HG03139 (cell line): ENCODE measurements around the gene GLDN.

Experiments
- ATAC-seq: cut with Tn5 transposase; IDR thresholded peaks from one replicate; pipeline ENCODE4 v1.9.1; 2021; ENCODE audit not compliant: unreplicated experiment

The GLDN gene

GRCh38 chr15:51356147-51356546 is 14.7 kb downstream of the GLDN start:
- ATAC-seq, result no peak

GRCh38 chr15:51356983-51357382 is 15.5 kb downstream of the GLDN start:
- no peak for ATAC-seq

GRCh38 chr15:51359981-51360380 is 18.5 kb downstream of the GLDN start:
- no peak for ATAC-seq

- no peak for ATAC-seq
These were observed 21.9 kb downstream of the GLDN start for GRCh38 chr15:51363383-51363782.

GRCh38 chr15:51365417-51365816 is 24.0 kb downstream of the GLDN start:
- no peak for ATAC-seq

GRCh38 chr15:51366071-51366470 is 24.6 kb downstream of the GLDN start:
- ATAC-seq, result no peak

GRCh38 chr15:51366920-51367319 is 25.5 kb downstream of the GLDN start:
- no peak for ATAC-seq

- no peak for ATAC-seq
These were observed 26.0 kb downstream of the GLDN start for GRCh38 chr15:51367322-51367976.

GRCh38 chr15:51368307-51368706 is 26.9 kb downstream of the GLDN start:
- no peak for ATAC-seq

GRCh38 chr15:51368751-51369450 is 27.4 kb downstream of the GLDN start:
- no peak for ATAC-seq

GRCh38 chr15:51369451-51369761 is 28.0 kb downstream of the GLDN start:
- no peak for ATAC-seq

- ATAC-seq, result no peak
These were observed 29.8 kb downstream of the GLDN start for GRCh38 chr15:51371266-51371665.

GRCh38 chr15:51374131-51374530 is 32.7 kb downstream of the GLDN start:
- ATAC-seq, result no peak

GRCh38 chr15:51375966-51376640 is 34.6 kb downstream of the GLDN start:
- no peak for ATAC-seq

- no peak for ATAC-seq
These were observed 35.8 kb downstream of the GLDN start for GRCh38 chr15:51377038-51377786.

- no peak for ATAC-seq
These were observed 37.0 kb downstream of the GLDN start for GRCh38 chr15:51378406-51378805.

GRCh38 chr15:51379390-51379789 is 37.9 kb downstream of the GLDN start:
- no peak for ATAC-seq

- ATAC-seq, result peak; percentile 85
These were observed 39.7 kb downstream of the GLDN start for GRCh38 chr15:51380999-51381806.

GRCh38 chr15:51382787-51383186 is 41.3 kb downstream of the GLDN start:
- no peak for ATAC-seq

GRCh38 chr15:51386029-51386428 is 44.6 kb downstream of the GLDN start:
- ATAC-seq, result no peak

- ATAC-seq, result no peak
These were observed 45.0 kb downstream of the GLDN start for GRCh38 chr15:51386486-51386885.
